Measurements from ENCODE around the gene PAGR1.
"Not testable (repeated sequence)": the region's sequence is repeated elsewhere in the genome, so short reads cannot be mapped to it uniquely, and the experiment has no call there.

The PAGR1 gene

GRCh38 chr16:29813644-29814562 is 2.0 kb upstream of the PAGR1 start:
- no peak for DNase-seq

GRCh38 chr16:29814592-29814991 is 1.4 kb upstream of the PAGR1 start:
- no peak for DNase-seq

GRCh38 chr16:29815032-29815721 is 775 bp upstream of the PAGR1 start:
- peak; percentile 14 for DNase-seq

GRCh38 chr16:29816694-29817441 is 916 bp downstream of the PAGR1 start:
- peak; percentile 66 for DNase-seq

- no peak for DNase-seq
Measured at GRCh38 chr16:29818082-29818481, 2.1 kb downstream of the PAGR1 start.

GRCh38 chr16:29819506-29819905 is 3.6 kb downstream of the PAGR1 start:
- no peak for DNase-seq

- DNase-seq, result peak; percentile 62
Measured at GRCh38 chr16:29820271-29820701, 4.3 kb downstream of the PAGR1 start, which contains the start of gene MVP. TSS of gene MVP (plus strand) at chr16:29820462. CDS start at chr16:29830550, 10,088 bp downstream.

GRCh38 chr16:29820730-29821642 is 5.0 kb downstream of the PAGR1 start:
- peak; percentile 48 for DNase-seq

- no peak for DNase-seq
Measured at GRCh38 chr16:29821643-29822115, 5.7 kb downstream of the PAGR1 start.

- DNase-seq, result no peak
Measured at GRCh38 chr16:29824589-29825144, 8.7 kb downstream of the PAGR1 start.

- peak; percentile 63 for DNase-seq
Measured at GRCh38 chr16:29825145-29826044, 9.4 kb downstream of the PAGR1 start.

GRCh38 chr16:29826342-29826695 is 10.4 kb downstream of the PAGR1 start:
- DNase-seq, result no peak

- DNase-seq, result no peak
Measured at GRCh38 chr16:29830774-29831173, 14.8 kb downstream of the PAGR1 start.

- no peak for DNase-seq
Measured at GRCh38 chr16:29831490-29831889, 15.5 kb downstream of the PAGR1 start.

- DNase-seq, result not testable (repeated sequence)
Measured at GRCh38 chr16:29833219-29833618, 17.3 kb downstream of the PAGR1 start.

- no peak for DNase-seq
Measured at GRCh38 chr16:29834079-29834478, 18.1 kb downstream of the PAGR1 start.

- DNase-seq, result no peak
Measured at GRCh38 chr16:29835926-29836325, 20.0 kb downstream of the PAGR1 start.

GRCh38 chr16:29836623-29837022 is 20.7 kb downstream of the PAGR1 start:
- DNase-seq, result no peak

GRCh38 chr16:29837841-29838240 is 21.9 kb downstream of the PAGR1 start:
- DNase-seq, result no peak

- DNase-seq, result no peak
Measured at GRCh38 chr16:29839822-29840221, 23.9 kb downstream of the PAGR1 start.

GRCh38 chr16:29840240-29840639 is 24.3 kb downstream of the PAGR1 start:
- DNase-seq, result no peak

All from stimulated activated CD4-positive, alpha-beta T cell treated with anti-CD3 and anti-CD28 coated beads, Interleukin-4, amount 100 ng/mL, for 24 hours (primary cell).